ENCODE measurements around the gene SPAG7. TPM values are rescaled to one million over a fixed set of nuclear protein-coding genes. Genes with fewer than 3 reads are reported as not detected.
A peak's percentile ranks its signal among the peaks of the same experiment; 100 is the strongest.

SPAG7 gene
- total RNA-seq, 6 experiments from 2014 or later: 59.4 to 76.9 (median 65.6) TPM

DNA sequence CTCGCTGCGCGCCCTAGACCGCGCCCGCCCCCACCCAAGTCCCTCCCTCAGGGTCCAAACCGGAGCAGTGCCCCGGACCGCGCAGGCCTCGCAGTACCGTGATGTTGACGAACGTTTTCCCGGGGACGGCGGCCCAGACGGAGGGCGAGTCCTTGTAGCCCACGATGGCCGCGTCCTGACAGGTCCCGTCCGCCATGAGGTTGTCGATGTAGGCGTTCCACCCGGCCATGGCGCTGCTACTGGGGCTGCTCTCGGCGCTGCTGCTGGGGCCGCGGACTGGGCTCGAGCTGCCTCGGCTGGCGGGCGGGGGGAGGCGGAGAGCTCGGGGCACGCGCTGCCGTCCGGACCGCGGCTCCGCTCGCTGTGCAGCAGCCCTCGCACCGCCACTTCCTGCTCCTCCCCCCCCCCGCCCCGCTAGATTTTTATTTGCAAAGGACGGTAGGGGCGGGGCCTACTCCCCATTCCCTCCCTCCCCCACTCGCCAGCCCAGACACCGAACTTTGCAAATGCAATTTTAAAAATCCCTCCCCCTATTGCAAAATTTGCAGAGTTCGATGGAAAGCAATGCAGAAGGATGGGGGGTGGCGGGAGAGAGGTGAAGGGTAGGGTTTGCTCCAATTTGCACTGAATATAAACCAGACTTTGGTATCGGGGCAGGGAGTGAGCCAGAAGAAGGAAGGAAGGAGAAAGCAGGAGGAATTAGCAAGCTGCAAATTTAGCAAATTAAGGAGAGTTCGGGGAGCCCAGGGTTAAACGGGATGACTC lies 19.3 kb downstream of the SPAG7 start, which contains the start of gene PFN1:
Gene PFN1 (minus strand): TSS at position 365 of the 765 bp plus-strand sequence. CDS start 136 bp downstream, at position 229.
- TF ChIP-seq, protein P1, sequence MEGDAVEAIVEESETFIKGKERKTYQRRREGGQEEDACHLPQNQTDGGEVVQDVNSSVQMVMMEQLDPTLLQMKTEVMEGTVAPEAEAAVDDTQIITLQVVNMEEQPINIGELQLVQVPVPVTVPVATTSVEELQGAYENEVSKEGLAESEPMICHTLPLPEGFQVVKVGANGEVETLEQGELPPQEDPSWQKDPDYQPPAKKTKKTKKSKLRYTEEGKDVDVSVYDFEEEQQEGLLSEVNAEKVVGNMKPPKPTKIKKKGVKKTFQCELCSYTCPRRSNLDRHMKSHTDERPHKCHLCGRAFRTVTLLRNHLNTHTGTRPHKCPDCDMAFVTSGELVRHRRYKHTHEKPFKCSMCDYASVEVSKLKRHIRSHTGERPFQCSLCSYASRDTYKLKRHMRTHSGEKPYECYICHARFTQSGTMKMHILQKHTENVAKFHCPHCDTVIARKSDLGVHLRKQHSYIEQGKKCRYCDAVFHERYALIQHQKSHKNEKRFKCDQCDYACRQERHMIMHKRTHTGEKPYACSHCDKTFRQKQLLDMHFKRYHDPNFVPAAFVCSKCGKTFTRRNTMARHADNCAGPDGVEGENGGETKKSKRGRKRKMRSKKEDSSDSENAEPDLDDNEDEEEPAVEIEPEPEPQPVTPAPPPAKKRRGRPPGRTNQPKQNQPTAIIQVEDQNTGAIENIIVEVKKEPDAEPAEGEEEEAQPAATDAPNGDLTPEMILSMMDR (IDR thresholded peaks at IDR 0.05): no peak
- H3K27ac Mint-ChIP-seq: peak within 1 kb of the TSS; percentile 93
- peak within 1 kb of the TSS; percentile 91 for H3K4me3 Mint-ChIP-seq
- H3K9me3 Mint-ChIP-seq: no peaks in the 10 kb centered on the region
- peaks cover 11% of the 10 kb centered on the region for H3K27me3 Mint-ChIP-seq (ENCODE audit: insufficient read depth)
- H3K36me3 Mint-ChIP-seq (ENCODE audit: low read depth): peaks cover 41% of the 10 kb centered on the region
- peaks cover 63% of the 10 kb centered on the region for H3K4me1 Mint-ChIP-seq (ENCODE audit: low read depth)
- peak; percentile 85 for DNase-seq

DNA sequence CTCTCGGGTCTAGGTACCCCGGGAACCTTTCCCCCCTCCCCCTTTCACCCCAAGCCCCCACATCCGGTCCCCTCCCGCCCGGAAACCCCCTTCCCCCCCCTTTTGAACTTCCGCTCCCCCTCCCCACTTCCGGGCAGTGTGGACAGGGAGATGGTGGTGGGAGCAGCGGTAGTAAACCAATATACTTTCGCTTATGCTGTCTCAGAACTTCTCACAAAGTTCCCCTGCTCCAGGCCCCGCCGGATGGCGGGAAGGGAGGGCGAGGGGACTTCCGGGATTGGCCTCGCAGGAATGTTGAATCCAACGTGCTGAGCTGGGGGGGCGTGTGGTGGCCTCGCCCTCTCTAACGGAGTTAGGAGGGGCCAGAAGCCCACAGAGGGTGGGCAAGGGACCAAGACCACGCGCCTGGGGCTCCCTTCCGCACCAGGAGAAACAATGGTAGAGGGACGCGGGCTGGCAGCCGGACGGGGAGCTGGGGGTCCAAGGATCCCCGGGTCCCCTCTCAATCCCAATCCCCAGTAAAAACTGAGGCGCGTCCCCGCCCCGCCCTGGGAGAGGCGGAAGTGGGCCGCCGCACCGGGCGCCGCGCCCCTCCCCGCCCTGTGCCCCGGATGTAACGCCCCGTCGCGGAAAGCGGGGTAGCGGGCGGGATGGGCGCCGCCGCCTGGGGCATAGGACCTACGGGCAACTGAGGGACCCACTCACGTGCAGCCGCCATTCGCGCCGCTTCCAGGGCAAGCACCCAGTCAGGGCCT lies 20.0 kb downstream of the SPAG7 start:
- Mint-ChIP-seq H3K4me3 (peak overlapping the region; percentile 91), H3K27me3 (ENCODE audit: insufficient read depth) (peaks cover 11% of the 10 kb centered on the region), H3K36me3 (ENCODE audit: low read depth) (peaks cover 48% of the 10 kb centered on the region), H3K4me1 (ENCODE audit: low read depth) (peaks cover 63% of the 10 kb centered on the region), H3K27ac (peak overlapping the region; percentile 93), H3K9me3 (no peaks in the 10 kb centered on the region)
- DNase-seq: peak; percentile 49
- TF ChIP-seq, protein P1 (IDR thresholded peaks at IDR 0.05): no peak

DNA sequence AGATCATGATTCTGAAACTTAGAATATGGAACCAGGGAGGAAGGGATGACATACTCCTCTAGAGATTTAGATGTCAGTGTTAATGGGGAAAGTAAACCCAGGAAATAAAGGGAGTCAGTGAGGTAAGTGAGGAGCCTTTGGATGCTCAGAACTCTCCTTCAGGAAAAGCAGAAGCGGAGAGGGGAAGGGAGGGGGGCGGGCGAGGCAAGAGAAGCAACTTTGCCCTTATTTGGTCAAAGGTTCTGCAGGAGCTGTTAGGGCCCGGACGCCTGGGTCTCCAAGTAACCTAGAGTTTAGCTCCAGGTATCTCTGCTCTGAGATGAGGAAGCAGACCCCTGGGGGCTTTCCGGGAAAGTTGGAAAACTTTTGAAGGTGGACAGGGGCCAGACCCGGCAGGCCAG lies 20.6 kb downstream of the SPAG7 start:
- TF ChIP-seq, protein P1 (IDR thresholded peaks at IDR 0.05): no peak
- peaks cover 49% of the 10 kb centered on the region for H3K36me3 Mint-ChIP-seq (ENCODE audit: low read depth)
- peaks cover 68% of the 10 kb centered on the region for H3K4me1 Mint-ChIP-seq (ENCODE audit: low read depth)
- H3K27ac Mint-ChIP-seq: peak overlapping the region; percentile 91
- H3K27me3 Mint-ChIP-seq (ENCODE audit: insufficient read depth): peaks cover 11% of the 10 kb centered on the region
- no peak for DNase-seq
- peak overlapping the region; percentile 91 for H3K4me3 Mint-ChIP-seq
- no peaks in the 10 kb centered on the region for H3K9me3 Mint-ChIP-seq

DNA sequence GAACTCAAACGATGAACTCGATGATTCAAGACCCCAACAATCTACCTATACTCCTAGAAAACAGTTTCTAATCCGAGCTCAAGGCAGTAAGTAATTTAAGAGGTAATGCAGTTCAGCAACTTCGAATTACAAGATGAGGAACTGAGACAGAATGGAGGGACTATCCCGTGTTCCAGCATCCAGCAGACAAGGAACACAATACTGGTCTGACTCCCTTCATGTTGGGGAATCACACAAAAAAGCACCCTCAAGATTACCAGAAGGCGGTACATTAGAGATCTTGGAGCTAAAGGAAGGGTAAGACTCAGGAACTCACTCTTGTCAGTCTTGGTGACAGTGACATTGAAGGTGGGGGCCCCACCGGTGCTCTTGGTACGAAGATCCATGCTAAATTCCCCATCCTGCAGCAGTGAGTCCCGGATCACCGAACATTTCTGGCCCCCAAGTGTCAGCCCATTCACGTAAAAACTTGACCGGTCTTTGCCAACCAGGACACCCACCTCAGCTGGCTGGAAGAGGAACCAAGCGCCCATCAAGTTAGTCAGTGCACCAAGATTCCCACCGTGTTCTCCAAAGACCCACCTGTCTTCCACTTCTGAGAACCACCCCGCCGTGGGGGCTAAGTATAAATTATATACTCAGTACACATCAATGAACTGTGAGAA lies 21.2 kb downstream of the SPAG7 start:
- Mint-ChIP-seq H3K4me1 (ENCODE audit: low read depth) (peaks cover 69% of the 10 kb centered on the region), H3K27ac (peak overlapping the region; percentile 91), H3K9me3 (no peaks in the 10 kb centered on the region), H3K4me3 (peak overlapping the region; percentile 91), H3K36me3 (ENCODE audit: low read depth) (peaks cover 55% of the 10 kb centered on the region), H3K27me3 (ENCODE audit: insufficient read depth) (peaks cover 11% of the 10 kb centered on the region)
- DNase-seq: no peak
- TF ChIP-seq, protein P1 (IDR thresholded peaks at IDR 0.05): no peak

DNA sequence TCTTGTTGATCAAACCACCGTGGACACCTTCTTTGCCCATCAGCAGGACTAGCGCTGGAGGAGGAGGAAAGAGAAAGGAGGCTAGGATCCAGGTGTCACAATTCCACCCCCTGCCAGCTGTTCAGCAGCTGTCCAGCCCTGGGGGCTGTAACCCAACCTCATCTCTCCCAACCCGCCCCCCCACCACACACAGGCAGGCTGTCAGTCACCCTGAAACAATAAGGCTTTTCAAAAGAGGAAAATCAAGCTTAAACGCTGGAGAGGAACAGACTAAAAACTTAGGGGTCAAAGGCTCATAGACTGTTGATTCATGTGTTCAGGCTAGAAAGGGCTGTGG lies 21.7 kb downstream of the SPAG7 start:
- TF ChIP-seq, protein P1 (IDR thresholded peaks at IDR 0.05): no peak
- H3K4me3 Mint-ChIP-seq: peak overlapping the region; percentile 91
- H3K27me3 Mint-ChIP-seq (ENCODE audit: insufficient read depth): peaks cover 11% of the 10 kb centered on the region
- peaks cover 60% of the 10 kb centered on the region for H3K36me3 Mint-ChIP-seq (ENCODE audit: low read depth)
- peak overlapping the region; percentile 91 for H3K27ac Mint-ChIP-seq
- no peak for DNase-seq
- no peaks in the 10 kb centered on the region for H3K9me3 Mint-ChIP-seq
- H3K4me1 Mint-ChIP-seq (ENCODE audit: low read depth): peaks cover 69% of the 10 kb centered on the region
